Peyer's patch (tissue), 4 donors: Measurements from ENCODE around the gene DVL3. TPM values are rescaled to one million over a fixed set of nuclear protein-coding genes. Genes with fewer than 3 reads are reported as not detected.

Experiments used
- DNase-seq, 3 donors: peaks; one replicate each; pipeline ENCODE4 v3.0.0-alpha.2; 2017 to 2019
- H3K27ac ChIP-seq, 4 donors: fragments of 200-600 bp; sonication (generic); one replicate each; pipeline ENCODE4 v1.5.1; 2016 to 2019
- H3K27me3 ChIP-seq, 2 donors: fragments of 200-600 bp; sonication (generic); one replicate each; pipeline ENCODE4 v1.5.1; 2019
- H3K36me3 ChIP-seq, 3 donors: fragments of 200-600 bp; sonication (generic); one replicate each; pipeline ENCODE4 v1.5.1; 2016 to 2019
- H3K4me1 ChIP-seq, 4 donors: fragments of 200-600 bp; sonication (generic); one replicate each; pipeline ENCODE4 v1.5.1; 2016 to 2019
- H3K4me3 ChIP-seq, 4 donors: fragments of 200-600 bp; sonication (generic); 1 replicate in 3 of 4; 2 replicates in 1 of 4; pipeline ENCODE4 v1.5.1; 2016 to 2019; ENCODE audit warnings: mild to moderate bottlenecking in 1 of 4
- H3K9me3 ChIP-seq, 4 donors: fragments of 200-600 bp; sonication (generic); one replicate each; pipeline ENCODE4 v1.5.1; 2016 to 2019; ENCODE audit warnings: mild to moderate bottlenecking in 1 of 4
- POLR2A ChIP-seq, 2 donors: fragments of 450-650 bp; IDR thresholded peaks; one replicate each; pipeline ENCODE4 v1.5.1; 2017; ENCODE audit warnings: antibody characterized with exemption in 2 of 2, mild to moderate bottlenecking in 2 of 2, moderate library complexity in 2 of 2
- total RNA-seq, 4 donors: library from RNA; depleted of rRNA; stranded (reverse); fragments of >200 nt; gene quantifications; one replicate each; pipeline ENCODE4 v1.1.0, GENCODE V29; 2016
- TF ChIP-seq, protein P1 (sequence below), 6 experiments: fragments of 450-650 bp in 4 of 6; fragments of 200-600 bp in 2 of 6; sonication (generic) in 1 of 6; IDR thresholded peaks; one replicate each; pipeline ENCODE4 v1.5.1; 2017 to 2019; ENCODE audit warnings: antibody characterized with exemption in 6 of 6, mild to moderate bottlenecking in 3 of 6, moderate library complexity in 1 of 6

Gene DVL3
- total RNA-seq, 4 donors from 2014 or later, result 65.3 to 90.6 (median 76.7) TPM

DNA sequence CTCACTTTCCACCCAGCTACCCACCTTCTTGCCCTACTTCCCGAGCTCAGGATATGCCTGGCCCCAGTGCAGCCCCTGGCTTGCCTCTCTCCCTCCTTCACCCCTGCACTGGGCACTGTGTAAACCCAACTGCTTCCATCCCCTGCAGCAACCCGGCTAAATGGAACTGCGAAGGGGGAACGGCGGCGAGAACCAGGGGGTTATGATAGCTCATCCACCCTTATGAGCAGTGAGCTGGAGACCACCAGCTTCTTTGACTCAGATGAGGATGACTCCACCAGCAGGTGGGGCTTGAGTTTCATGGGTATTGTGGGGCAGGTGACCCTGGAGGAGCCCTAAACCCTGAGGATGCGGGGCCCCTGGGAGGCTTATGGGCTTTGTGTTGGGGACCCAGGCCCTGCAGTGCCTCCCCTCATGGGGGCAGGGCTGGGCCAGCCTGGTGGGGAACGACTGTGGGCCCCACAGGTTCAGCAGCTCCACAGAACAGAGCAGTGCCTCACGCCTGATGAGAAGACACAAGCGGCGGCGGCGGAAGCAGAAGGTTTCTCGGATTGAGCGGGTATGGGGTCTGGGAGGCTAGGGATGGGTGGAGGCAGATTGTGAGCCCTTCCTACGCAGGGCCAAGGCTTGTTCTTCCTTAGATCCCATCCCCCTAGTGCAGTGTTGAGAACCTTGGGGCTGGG lies 9.6 kb downstream of the DVL3 start:
- DNase-seq, result no peak
- Histone ChIP-seq H3K4me3 (no peak overlapping the region), H3K27me3 (no peaks in the 10 kb centered on the region), H3K36me3 (peaks cover 0 to 71% (median 0%) of the 10 kb centered on the region in 3 donors), H3K9me3 (no peaks in the 10 kb centered on the region), H3K27ac (no peak overlapping the region), H3K4me1 (peaks cover 0 to 20% (median 4%) of the 10 kb centered on the region in 4 donors)
- no peak for TF ChIP-seq POLR2A (IDR thresholded peaks at IDR 0.05)
- TF ChIP-seq, protein P1, sequence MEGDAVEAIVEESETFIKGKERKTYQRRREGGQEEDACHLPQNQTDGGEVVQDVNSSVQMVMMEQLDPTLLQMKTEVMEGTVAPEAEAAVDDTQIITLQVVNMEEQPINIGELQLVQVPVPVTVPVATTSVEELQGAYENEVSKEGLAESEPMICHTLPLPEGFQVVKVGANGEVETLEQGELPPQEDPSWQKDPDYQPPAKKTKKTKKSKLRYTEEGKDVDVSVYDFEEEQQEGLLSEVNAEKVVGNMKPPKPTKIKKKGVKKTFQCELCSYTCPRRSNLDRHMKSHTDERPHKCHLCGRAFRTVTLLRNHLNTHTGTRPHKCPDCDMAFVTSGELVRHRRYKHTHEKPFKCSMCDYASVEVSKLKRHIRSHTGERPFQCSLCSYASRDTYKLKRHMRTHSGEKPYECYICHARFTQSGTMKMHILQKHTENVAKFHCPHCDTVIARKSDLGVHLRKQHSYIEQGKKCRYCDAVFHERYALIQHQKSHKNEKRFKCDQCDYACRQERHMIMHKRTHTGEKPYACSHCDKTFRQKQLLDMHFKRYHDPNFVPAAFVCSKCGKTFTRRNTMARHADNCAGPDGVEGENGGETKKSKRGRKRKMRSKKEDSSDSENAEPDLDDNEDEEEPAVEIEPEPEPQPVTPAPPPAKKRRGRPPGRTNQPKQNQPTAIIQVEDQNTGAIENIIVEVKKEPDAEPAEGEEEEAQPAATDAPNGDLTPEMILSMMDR (IDR thresholded peaks at IDR 0.05), result no peak

GRCh38 chr3:184165543-184165942 lies 10.4 kb downstream of the DVL3 start:
- Histone ChIP-seq H3K27me3 (no peaks in the 10 kb centered on the region), H3K27ac (no peak overlapping the region), H3K36me3 (peaks cover 0 to 79% (median 0%) of the 10 kb centered on the region in 3 donors), H3K9me3 (no peaks in the 10 kb centered on the region), H3K4me3 (no peak overlapping the region), H3K4me1 (peaks cover 0 to 13% (median 2%) of the 10 kb centered on the region in 4 donors)
- no peak for DNase-seq
- TF ChIP-seq POLR2A (IDR thresholded peaks at IDR 0.05), result no peak
- TF ChIP-seq, protein P1 (IDR thresholded peaks at IDR 0.05), result no peak

GRCh38 chr3:184166671-184167070 lies 11.5 kb downstream of the DVL3 start:
- Histone ChIP-seq H3K4me1 (peaks cover 0 to 5% (median 0%) of the 10 kb centered on the region in 4 donors), H3K27me3 (no peaks in the 10 kb centered on the region), H3K9me3 (no peaks in the 10 kb centered on the region), H3K4me3 (no peak overlapping the region), H3K36me3 (peaks cover 0 to 89% (median 0%) of the 10 kb centered on the region in 3 donors), H3K27ac (no peak overlapping the region)
- DNase-seq, result no peak
- TF ChIP-seq, protein P1 (IDR thresholded peaks at IDR 0.05), result no peak
- no peak for TF ChIP-seq POLR2A (IDR thresholded peaks at IDR 0.05)

GRCh38 chr3:184167786-184168185 lies 12.6 kb downstream of the DVL3 start:
- Histone ChIP-seq H3K36me3 (peaks cover 0 to 90% (median 0%) of the 10 kb centered on the region in 3 donors), H3K27me3 (no peaks in the 10 kb centered on the region), H3K4me1 (no peaks in the 10 kb centered on the region), H3K4me3 (no peak overlapping the region), H3K27ac (no peak overlapping the region), H3K9me3 (no peaks in the 10 kb centered on the region)
- no peak for DNase-seq
- TF ChIP-seq POLR2A (IDR thresholded peaks at IDR 0.05), result no peak
- TF ChIP-seq, protein P1 (IDR thresholded peaks at IDR 0.05), result no peak

DNA sequence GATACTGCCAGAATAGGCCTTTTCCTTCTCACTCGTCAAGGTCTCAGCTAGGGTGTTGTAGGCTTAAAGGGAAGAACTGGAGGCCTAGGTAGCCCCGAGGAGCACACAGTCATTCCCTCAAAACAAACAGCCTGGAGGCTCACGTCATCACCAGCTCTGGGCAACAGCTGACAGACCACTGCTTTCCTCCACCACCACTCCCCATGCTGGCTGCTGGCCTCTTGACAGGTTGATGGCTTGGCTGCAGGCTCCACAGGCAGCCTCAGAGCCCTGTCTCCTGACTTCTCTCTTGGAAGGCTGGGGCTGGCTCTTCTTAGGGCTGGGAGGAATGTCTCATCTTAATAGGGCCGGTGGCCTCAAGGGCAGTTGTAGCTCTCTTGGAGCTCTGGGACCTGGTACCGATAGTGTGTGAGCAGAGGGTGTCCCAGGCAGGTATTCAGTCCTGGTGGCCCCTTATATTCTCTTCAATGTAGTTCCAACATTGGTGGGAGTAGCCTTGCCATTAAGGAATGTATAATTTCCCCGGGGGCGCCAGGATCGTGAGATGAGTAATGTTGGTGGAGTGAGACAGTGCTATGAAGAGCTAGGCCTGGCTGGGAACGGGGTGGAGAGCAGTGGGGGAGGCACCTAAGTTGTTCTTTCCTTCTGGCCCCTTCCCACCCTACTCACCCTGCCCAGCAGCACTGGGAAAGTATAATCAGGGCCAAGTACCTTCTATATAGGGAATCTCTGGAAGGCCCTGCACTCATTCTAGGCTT lies 13.4 kb downstream of the DVL3 start:
- H3K9me3 ChIP-seq, result no peaks in the 10 kb centered on the region
- DNase-seq, result no peak
- H3K27ac ChIP-seq, result no peak overlapping the region
- no peaks in the 10 kb centered on the region for H3K27me3 ChIP-seq
- H3K4me3 ChIP-seq, result no peak overlapping the region
- TF ChIP-seq, protein P1 (IDR thresholded peaks at IDR 0.05), result no peak
- no peak for TF ChIP-seq POLR2A (IDR thresholded peaks at IDR 0.05)
- H3K4me1 ChIP-seq, result no peaks in the 10 kb centered on the region
- H3K36me3 ChIP-seq, result peaks cover 0 to 84% (median 0%) of the 10 kb centered on the region in 3 donors
